T-helper 17 cell (primary cell): Measurements from ENCODE around the gene DHRS4. TPM values are rescaled to one million over a fixed set of nuclear protein-coding genes. Genes with fewer than 3 reads are reported as not detected.
"Not testable (repeated sequence)": the region's sequence is repeated elsewhere in the genome, so short reads cannot be mapped to it uniquely, and the experiment has no call there.

Experiments used
- ATAC-seq: fragments of 150-1000 bp; cut with Tn5 transposase; 2 replicates; pipeline ENCODE4 v1.10.0; 2021; ENCODE audit warnings: mild to moderate bottlenecking, moderate library complexity
- DNase-seq, 3 donors: peaks; one replicate each; pipeline versions ENCODE4 v3.0.0 to v3.0.0-alpha.2; 2020 to 2021
- H3K9me3 ChIP-seq: one replicate; pipeline ENCODE4 v1.7.0; 2013; ENCODE audit warnings: low read length, mild to moderate bottlenecking; ENCODE audit not compliant: control insufficient read depth, poor library complexity, severe bottlenecking
- H3K27ac Mint-ChIP-seq: one replicate; pipeline ENCODE4 v1.8.0; 2022; ENCODE audit warnings: mild to moderate bottlenecking, moderate library complexity, mixed read lengths
- H3K27me3 Mint-ChIP-seq: one replicate; pipeline ENCODE4 v1.8.0; 2022; ENCODE audit warnings: mixed read lengths
- H3K36me3 Mint-ChIP-seq: one replicate; pipeline ENCODE4 v1.8.0; 2022; ENCODE audit warnings: low read depth, mixed read lengths
- H3K4me1 Mint-ChIP-seq: one replicate; pipeline ENCODE4 v1.8.0; 2022; ENCODE audit warnings: mild to moderate bottlenecking, mixed read lengths
- H3K4me3 Mint-ChIP-seq: one replicate; pipeline ENCODE4 v1.8.0; 2022; ENCODE audit warnings: mild to moderate bottlenecking, moderate library complexity, mixed read lengths
- total RNA-seq, 4 donors: library from RNA in 2 of 4; stranded (reverse) in 2 of 4; gene quantifications; one replicate each; pipeline ENCODE4 v1.2.3 and lab custom pipeline; 2022 to 2026

DHRS4 gene
- total RNA-seq, 2 donors from 2014 or later, result 7.6 to 13.4 TPM

- not testable (repeated sequence) for H3K4me3 Mint-ChIP-seq, H3K27me3 Mint-ChIP-seq, H3K27ac Mint-ChIP-seq, H3K9me3 ChIP-seq, H3K36me3 Mint-ChIP-seq, ATAC-seq, DNase-seq
- H3K4me1 Mint-ChIP-seq, result peaks cover 18% of the 10 kb centered on the region
These were observed 2.5 kb upstream of the DHRS4 start for GRCh38 chr14:23951136-23951466.

GRCh38 chr14:23951590-23952201 lies 1.9 kb upstream of the DHRS4 start:
- H3K36me3 Mint-ChIP-seq, result no peaks in the 10 kb centered on the region
- no peaks in the 10 kb centered on the region for H3K9me3 ChIP-seq
- H3K4me1 Mint-ChIP-seq, result peaks cover 12% of the 10 kb centered on the region
- no peak overlapping the region for H3K27ac Mint-ChIP-seq
- ATAC-seq (no peak), DNase-seq (no peak)
- H3K27me3 Mint-ChIP-seq, result no peaks in the 10 kb centered on the region
- H3K4me3 Mint-ChIP-seq, result no peak overlapping the region

GRCh38 chr14:23953116-23953463 lies 480 bp upstream of the DHRS4 start:
- not testable (repeated sequence) for H3K9me3 ChIP-seq, DNase-seq, ATAC-seq, H3K27me3 Mint-ChIP-seq, H3K36me3 Mint-ChIP-seq, H3K4me1 Mint-ChIP-seq
- Mint-ChIP-seq H3K4me3 (peak overlapping the region; percentile 98), H3K27ac (peak overlapping the region; percentile 91)

GRCh38 chr14:23954279-23954614 lies 677 bp downstream of the DHRS4 start:
- Mint-ChIP-seq H3K27ac (peak overlapping the region; percentile 91), H3K4me3 (peak overlapping the region; percentile 98)
- H3K36me3 Mint-ChIP-seq, H3K9me3 ChIP-seq, DNase-seq, H3K27me3 Mint-ChIP-seq, H3K4me1 Mint-ChIP-seq: not testable (repeated sequence)
- peak; percentile 15 for ATAC-seq

- not testable (repeated sequence) for H3K9me3 ChIP-seq, H3K4me1 Mint-ChIP-seq, H3K27me3 Mint-ChIP-seq, H3K27ac Mint-ChIP-seq, ATAC-seq, H3K4me3 Mint-ChIP-seq, DNase-seq, H3K36me3 Mint-ChIP-seq
These were observed 1.4 kb downstream of the DHRS4 start for GRCh38 chr14:23954965-23955364.

- not testable (repeated sequence) for H3K9me3 ChIP-seq, ATAC-seq, H3K4me1 Mint-ChIP-seq, H3K27ac Mint-ChIP-seq, H3K36me3 Mint-ChIP-seq, H3K4me3 Mint-ChIP-seq, H3K27me3 Mint-ChIP-seq, DNase-seq
These were observed 2.2 kb downstream of the DHRS4 start for GRCh38 chr14:23955811-23956210.

- DNase-seq, H3K9me3 ChIP-seq, ATAC-seq, H3K27me3 Mint-ChIP-seq, H3K4me1 Mint-ChIP-seq, H3K36me3 Mint-ChIP-seq, H3K27ac Mint-ChIP-seq, H3K4me3 Mint-ChIP-seq: not testable (repeated sequence)
These were observed 4.5 kb downstream of the DHRS4 start for GRCh38 chr14:23957913-23958569.

- DNase-seq, H3K4me1 Mint-ChIP-seq, ATAC-seq, H3K4me3 Mint-ChIP-seq, H3K36me3 Mint-ChIP-seq, H3K27me3 Mint-ChIP-seq, H3K27ac Mint-ChIP-seq, H3K9me3 ChIP-seq: not testable (repeated sequence)
These were observed 7.3 kb downstream of the DHRS4 start for GRCh38 chr14:23960899-23961298.

- not testable (repeated sequence) for H3K4me3 Mint-ChIP-seq, H3K27ac Mint-ChIP-seq, H3K4me1 Mint-ChIP-seq, H3K36me3 Mint-ChIP-seq, H3K9me3 ChIP-seq, H3K27me3 Mint-ChIP-seq, ATAC-seq, DNase-seq
These were observed 8.1 kb downstream of the DHRS4 start for GRCh38 chr14:23961704-23962103.

- H3K4me3 Mint-ChIP-seq, H3K4me1 Mint-ChIP-seq, H3K36me3 Mint-ChIP-seq, ATAC-seq, H3K9me3 ChIP-seq, H3K27me3 Mint-ChIP-seq, H3K27ac Mint-ChIP-seq, DNase-seq: not testable (repeated sequence)
These were observed 15.5 kb downstream of the DHRS4 start for GRCh38 chr14:23969130-23969480.

GRCh38 chr14:23969481-23970282 lies 16.1 kb downstream of the DHRS4 start:
- ATAC-seq, result peak; percentile 85
- not testable (repeated sequence) for H3K4me3 Mint-ChIP-seq, H3K36me3 Mint-ChIP-seq

GRCh38 chr14:23970283-23970659 lies 16.7 kb downstream of the DHRS4 start:
- not testable (repeated sequence) for H3K9me3 ChIP-seq, DNase-seq, H3K36me3 Mint-ChIP-seq, H3K4me1 Mint-ChIP-seq, H3K27me3 Mint-ChIP-seq, H3K27ac Mint-ChIP-seq
- ATAC-seq, result peak; percentile 45
- peak overlapping the region; percentile 15 for H3K4me3 Mint-ChIP-seq

More at GRCh38 chr14:23969481-23970282, 16.1 kb downstream of the DHRS4 start:
- H3K4me1 Mint-ChIP-seq, H3K27ac Mint-ChIP-seq, H3K9me3 ChIP-seq, H3K27me3 Mint-ChIP-seq: not testable (repeated sequence)
- peak; percentile 27 to 45 (median 31) for DNase-seq

GRCh38 chr14:23973178-23973577 lies 19.6 kb downstream of the DHRS4 start:
- DNase-seq, H3K4me3 Mint-ChIP-seq, ATAC-seq, H3K9me3 ChIP-seq, H3K27me3 Mint-ChIP-seq, H3K4me1 Mint-ChIP-seq, H3K27ac Mint-ChIP-seq, H3K36me3 Mint-ChIP-seq: not testable (repeated sequence)

- not testable (repeated sequence) for H3K36me3 Mint-ChIP-seq, H3K4me3 Mint-ChIP-seq, H3K9me3 ChIP-seq, DNase-seq, H3K4me1 Mint-ChIP-seq, H3K27me3 Mint-ChIP-seq, H3K27ac Mint-ChIP-seq, ATAC-seq
These were observed 20.5 kb downstream of the DHRS4 start for GRCh38 chr14:23974041-23974440.
